Fibroblast of upper back skin (primary cell): ENCODE results near the gene SLC26A8.
"Not testable (repeated sequence)": the region's sequence is repeated elsewhere in the genome, so short reads cannot be mapped to it uniquely, and the experiment has no call there.

Experiments
- DNase-seq: peaks from one replicate; pipeline ENCODE4 v3.0.0-alpha.2; 2013

Gene SLC26A8

GRCh38 chr6:36049582-36049981 is 25.1 kb upstream of the SLC26A8 start:
- no peak for DNase-seq

- DNase-seq = no peak
Measured at GRCh38 chr6:36042618-36043260, 18.3 kb upstream of the SLC26A8 start.

- no peak for DNase-seq
Measured at GRCh38 chr6:36040958-36041357, 16.5 kb upstream of the SLC26A8 start.

GRCh38 chr6:36039112-36039511 is 14.7 kb upstream of the SLC26A8 start:
- no peak for DNase-seq

GRCh38 chr6:36038120-36038876 is 13.9 kb upstream of the SLC26A8 start:
- no peak for DNase-seq

- DNase-seq = no peak
Measured at GRCh38 chr6:36035225-36035624, 10.8 kb upstream of the SLC26A8 start.

- no peak for DNase-seq
Measured at GRCh38 chr6:36034441-36034840, 10.0 kb upstream of the SLC26A8 start.

GRCh38 chr6:36033935-36034334 is 9.5 kb upstream of the SLC26A8 start:
- DNase-seq = no peak

- not testable (repeated sequence) for DNase-seq
Measured at GRCh38 chr6:36033144-36033543, 8.7 kb upstream of the SLC26A8 start.

GRCh38 chr6:36032261-36032660 is 7.8 kb upstream of the SLC26A8 start:
- DNase-seq = no peak

- peak; percentile 62 for DNase-seq
Measured at GRCh38 chr6:36029464-36029863, 5.0 kb upstream of the SLC26A8 start.

GRCh38 chr6:36028877-36029324 is 4.5 kb upstream of the SLC26A8 start:
- DNase-seq = peak; percentile 63

GRCh38 chr6:36028088-36028876 is 3.8 kb upstream of the SLC26A8 start:
- DNase-seq = peak; percentile 8

- peak; percentile 100 for DNase-seq
Measured at GRCh38 chr6:36027501-36028087, 3.2 kb upstream of the SLC26A8 start, which contains the start of gene MAPK14. Gene MAPK14, plus strand, starts transcription at chr6:36027808. Its CDS starts 350 bp downstream, at chr6:36028158.

- peak; percentile 10 for DNase-seq
Measured at GRCh38 chr6:36025932-36026327, 1.5 kb upstream of the SLC26A8 start.

- DNase-seq = peak; percentile 25
Measured at GRCh38 chr6:36025260-36025931, 955 bp upstream of the SLC26A8 start.

GRCh38 chr6:36020154-36020553 is 4.3 kb downstream of the SLC26A8 start:
- DNase-seq = no peak

GRCh38 chr6:36019167-36019566 is 5.3 kb downstream of the SLC26A8 start:
- no peak for DNase-seq

GRCh38 chr6:36018339-36018738 is 6.1 kb downstream of the SLC26A8 start:
- no peak for DNase-seq

GRCh38 chr6:36015666-36016065 is 8.8 kb downstream of the SLC26A8 start:
- DNase-seq = no peak

GRCh38 chr6:36000451-36000850 is 24.0 kb downstream of the SLC26A8 start:
- DNase-seq = no peak

GRCh38 chr6:35993150-35993549 is 31.3 kb downstream of the SLC26A8 start:
- DNase-seq = no peak

GRCh38 chr6:35988047-35988446 is 36.4 kb downstream of the SLC26A8 start:
- DNase-seq = not testable (repeated sequence)
